HCT116 (cell line): Measurements from ENCODE around the gene SLC30A7.

ENCODE experiments used
- CBX3 ChIP-seq: IDR thresholded peaks from 2 replicates; pipeline ENCODE4 v1.6.1; 2012; ENCODE audit warnings: low read depth
- CTCF ChIP-seq, 3 experiments: fragments of 200-600 bp in 1 of 3; sonication (generic) in 1 of 3; IDR thresholded peaks in 2 of 3; conservative IDR thresholded peaks in 1 of 3; 2 replicates each; pipeline ENCODE4 v1.5.1; 2012 to 2017; ENCODE audit warnings: low read depth in 2 of 3, low read length in 2 of 3, antibody characterized with exemption in 1 of 3, borderline replicate concordance in 1 of 3, control low read depth in 1 of 3, mild to moderate bottlenecking in 1 of 3, mixed read lengths in 1 of 3, mixed run types in 1 of 3, moderate library complexity in 1 of 3; ENCODE audit not compliant: insufficient read depth in 1 of 3
- EZH2 ChIP-seq: fragments of 200-600 bp; sonication (generic); IDR thresholded peaks from 2 replicates; pipeline ENCODE4 v1.6.1; 2017; ENCODE audit warnings: antibody characterized with exemption, mixed run types
- JUND ChIP-seq: IDR thresholded peaks from 2 replicates; pipeline ENCODE4 v1.6.1; 2012
- POLR2A ChIP-seq: IDR thresholded peaks from 2 replicates; pipeline ENCODE4 v1.7.0; 2011; ENCODE audit warnings: borderline replicate concordance; ENCODE audit not compliant: insufficient read depth, insufficient read length; ENCODE audit errors: extremely low read depth
- POLR2AphosphoS5 ChIP-seq: IDR thresholded peaks from 2 replicates; pipeline ENCODE4 v1.6.1; 2011; ENCODE audit warnings: mild to moderate bottlenecking, low read depth, low read length, moderate library complexity
- SIN3A ChIP-seq: IDR thresholded peaks from 2 replicates; pipeline ENCODE4 v1.6.1; 2012; ENCODE audit warnings: low read depth
- TF ChIP-seq, protein P1 (sequence below): IDR thresholded peaks from 2 replicates; pipeline ENCODE4 v1.6.1; 2012; ENCODE audit warnings: low read depth

DNA sequence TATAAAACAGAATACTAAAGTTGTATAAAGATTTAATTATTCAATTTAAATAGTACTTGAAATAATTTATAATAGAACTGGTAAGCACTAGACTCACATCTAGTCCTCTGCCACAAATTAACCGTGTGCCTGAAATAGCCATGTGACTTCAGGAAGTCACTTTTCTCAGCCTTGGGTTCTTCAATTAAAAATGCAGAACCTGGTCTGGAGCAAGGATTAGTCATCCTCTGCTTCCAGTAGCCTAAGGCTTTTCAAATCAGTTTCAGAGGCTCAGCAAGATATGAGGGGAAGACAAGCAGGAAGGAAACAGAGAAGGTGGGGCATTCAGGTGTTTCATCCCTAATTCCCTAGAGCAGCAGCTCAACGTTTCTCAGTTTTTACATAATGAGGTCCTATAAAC is 106.7 kb downstream of the SLC30A7 start:
- TF ChIP-seq CTCF (IDR thresholded peaks at IDR 0.05 in 2 of 3, conservative IDR thresholded peaks at IDR 0.05 in 1 of 3; ENCODE audit: borderline replicate concordance in 1 of 3, insufficient read depth in 1 of 3, low read depth in 2 of 3, low read length in 2 of 3) (no peak), POLR2AphosphoS5 (no peak), POLR2A (no peak), CBX3 (no peak), JUND (no peak), SIN3A (no peak), EZH2 (no peak)
- TF ChIP-seq, protein P1, sequence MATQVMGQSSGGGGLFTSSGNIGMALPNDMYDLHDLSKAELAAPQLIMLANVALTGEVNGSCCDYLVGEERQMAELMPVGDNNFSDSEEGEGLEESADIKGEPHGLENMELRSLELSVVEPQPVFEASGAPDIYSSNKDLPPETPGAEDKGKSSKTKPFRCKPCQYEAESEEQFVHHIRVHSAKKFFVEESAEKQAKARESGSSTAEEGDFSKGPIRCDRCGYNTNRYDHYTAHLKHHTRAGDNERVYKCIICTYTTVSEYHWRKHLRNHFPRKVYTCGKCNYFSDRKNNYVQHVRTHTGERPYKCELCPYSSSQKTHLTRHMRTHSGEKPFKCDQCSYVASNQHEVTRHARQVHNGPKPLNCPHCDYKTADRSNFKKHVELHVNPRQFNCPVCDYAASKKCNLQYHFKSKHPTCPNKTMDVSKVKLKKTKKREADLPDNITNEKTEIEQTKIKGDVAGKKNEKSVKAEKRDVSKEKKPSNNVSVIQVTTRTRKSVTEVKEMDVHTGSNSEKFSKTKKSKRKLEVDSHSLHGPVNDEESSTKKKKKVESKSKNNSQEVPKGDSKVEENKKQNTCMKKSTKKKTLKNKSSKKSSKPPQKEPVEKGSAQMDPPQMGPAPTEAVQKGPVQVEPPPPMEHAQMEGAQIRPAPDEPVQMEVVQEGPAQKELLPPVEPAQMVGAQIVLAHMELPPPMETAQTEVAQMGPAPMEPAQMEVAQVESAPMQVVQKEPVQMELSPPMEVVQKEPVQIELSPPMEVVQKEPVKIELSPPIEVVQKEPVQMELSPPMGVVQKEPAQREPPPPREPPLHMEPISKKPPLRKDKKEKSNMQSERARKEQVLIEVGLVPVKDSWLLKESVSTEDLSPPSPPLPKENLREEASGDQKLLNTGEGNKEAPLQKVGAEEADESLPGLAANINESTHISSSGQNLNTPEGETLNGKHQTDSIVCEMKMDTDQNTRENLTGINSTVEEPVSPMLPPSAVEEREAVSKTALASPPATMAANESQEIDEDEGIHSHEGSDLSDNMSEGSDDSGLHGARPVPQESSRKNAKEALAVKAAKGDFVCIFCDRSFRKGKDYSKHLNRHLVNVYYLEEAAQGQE = no peak
